Heart right ventricle (tissue), 16 donors: ENCODE measurements around the gene CALHM1. TPM values are rescaled to one million over a fixed set of nuclear protein-coding genes. Genes with fewer than 3 reads are reported as not detected.

Experiments used
- ATAC-seq, 8 donors: fragments of 200-7000 bp; cut with Tn5 transposase; one replicate each; pipeline ENCODE4 v1.9.1; 2020; ENCODE audit warnings: mild to moderate bottlenecking in 8 of 8, moderate library complexity in 8 of 8, moderate number of reproducible peaks in 1 of 8
- DNase-seq, 2 donors: peaks; one replicate each; pipeline ENCODE4 v3.0.0-alpha.2; 2020
- H3K27ac ChIP-seq, 10 donors: fragments of 200-600 bp; sonication (generic) in 2 of 10; one replicate each; pipeline versions ENCODE4 v1.5.0 to v1.8.0; 2020 to 2022; ENCODE audit warnings: mild to moderate bottlenecking in 3 of 10
- H3K27me3 ChIP-seq, 7 donors: fragments of 200-600 bp; one replicate each; pipeline ENCODE4 v1.8.0; 2021 to 2022; ENCODE audit warnings: mild to moderate bottlenecking in 2 of 7
- H3K36me3 ChIP-seq, 9 donors: fragments of 200-600 bp; sonication (generic) in 1 of 9; one replicate each; pipeline versions ENCODE4 v1.5.0 to v1.8.0; 2020 to 2022; ENCODE audit warnings: mild to moderate bottlenecking in 2 of 9
- H3K4me1 ChIP-seq, 9 donors: fragments of 200-600 bp; sonication (generic) in 1 of 9; one replicate each; pipeline versions ENCODE4 v1.5.0 to v1.8.0; 2020 to 2022; ENCODE audit warnings: mild to moderate bottlenecking in 4 of 9
- H3K4me3 ChIP-seq, 10 donors: fragments of 200-600 bp; sonication (generic) in 2 of 10; one replicate each; pipeline versions ENCODE4 v1.5.0 to v1.8.0; 2020 to 2022; ENCODE audit warnings: mild to moderate bottlenecking in 7 of 10, moderate library complexity in 2 of 10
- H3K9me3 ChIP-seq, 11 donors: fragments of 200-600 bp in 10 of 11; sonication (generic) in 2 of 11; one replicate each; pipeline versions ENCODE4 v1.5.0 to v1.8.0; 2013 to 2022; ENCODE audit warnings: mild to moderate bottlenecking in 2 of 11, control low read depth in 1 of 11, moderate library complexity in 1 of 11
- WGBS, 2 donors: extraction: QIAGEN DNeasy Blood & Tissue Kit; methylation state at CpG; one replicate each; pipeline ENCODE4 v1.1.7; 2013; ENCODE audit warnings: inconsistent platforms in 1 of 2; 5-methylcytosine and 5-hydroxymethylcytosine counted together
- intact Hi-C, 10 donors: fragments of 100-400 bp; cut with DNase I; formaldehyde crosslinking; loops; one replicate each; pipeline versions ENCODE4 v1.11.1 to v1.14.2; 2022
- polyA plus RNA-seq, 2 donors: library from polyadenylated mRNA; stranded (reverse); fragments of 200-250 nt; gene quantifications; one replicate each; pipeline ENCODE4 v1.2.3, GENCODE V29; 2013
- total RNA-seq, 10 donors: library from RNA; stranded (reverse); fragmentation: NEBNext Ultra II Directional in 3 of 10; extraction: Animal tissue kit (Norgen Biotek cat#: 25700) in 3 of 10; gene quantifications; one replicate each; pipeline versions ENCODE4 v1.2.1 to v1.2.4, GENCODE V29; 2021 to 2023
- TF ChIP-seq, protein P1 (sequence below), 9 donors: fragments of 200-600 bp; sonication (generic) in 2 of 9; IDR thresholded peaks; one replicate each; pipeline versions ENCODE4 v1.5.0 to v1.8.0; 2021 to 2022; ENCODE audit warnings: antibody characterized with exemption in 9 of 9, mild to moderate bottlenecking in 5 of 9, moderate library complexity in 1 of 9
- donor health status: Arrhythmogenic right ventricular cardiomyopathy.
- donor health status: ischemic (EF 13 %, LVEDD 7.1; RV severe dilation, severe dysfunction).
- donor health status: healthy with polysubstance abuse.
- donor health status: DM: no; HTN: yes; CAD: no.
- donor health status: DM: no; HTN: no; CAD: no.
- donor health status: ischemic (EF 25% LVEDD 6.9; RV normal size, moderate dysfunction).
- donor health status: ischemic (EF 25% LVEDD 5.7; RV mildly dilated, moderate dysfunction).
- donor health status: healthy.
- donor health status: DM: yes; HTN: yes; CAD: no.
- donor health status: Ischemic cardiomyopathy.
- donor health status: ischemic (EF 35%, LVEDD 5.7; RV mildly dilated, moderate dysfunction).
- donor health status: nonischemic (EF 11% LVEDD 7.7; RV severe dilation, severe dysfunction).
- donor health status: DM: yes; HTN: yes; CAD: no.
- donor health status: PGD.
- donor health status: ischemic (EF 29% LVEDD 5.4; RV normal size, mild dysfunction).
- donor health status: nonischemic (EF 23%, LVEDD 6.1; RV moderate dilation, normal function).

CALHM1 gene
- total and polyA plus RNA-seq, 12 donors: not detected

DNA sequence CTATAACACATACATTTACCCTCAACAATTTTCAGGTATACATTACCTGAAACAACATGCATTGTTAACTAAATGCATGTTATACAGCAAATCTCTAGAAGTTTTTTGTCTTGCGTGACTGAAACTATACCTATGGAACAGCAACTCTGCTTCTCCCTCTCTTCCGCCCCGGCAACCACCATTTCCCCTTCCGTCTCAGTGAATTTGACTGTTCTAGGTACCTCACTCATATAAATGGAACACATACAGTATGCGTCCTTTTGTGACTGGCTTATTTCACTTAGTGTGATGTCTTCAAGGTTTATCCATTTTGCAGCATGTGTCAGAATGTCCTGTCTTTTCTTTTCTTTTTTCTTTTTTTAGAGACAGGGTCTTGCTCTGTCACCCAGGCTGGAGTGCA, 29.1 kb downstream of the CALHM1 start:
- WGBS, 2 donors: 94 to 95% methylated on average over 5 of the region's 5 CpGs
- Histone ChIP-seq H3K9me3 (no peaks in the 10 kb centered on the region), H3K36me3 (peaks cover 0 to 100% (median 29%) of the 10 kb centered on the region in 9 donors), H3K27ac (no peak overlapping the region), H3K4me3 (no peak overlapping the region), H3K4me1 (peaks cover 0 to 14% (median 0%) of the 10 kb centered on the region in 9 donors), H3K27me3 (no peaks in the 10 kb centered on the region)
- ATAC-seq: no peak
- intact Hi-C loops: loop anchor here in 1 of 10 donors (10.0 kb wide), 1 partner anchor 135 kb away; no protein-coding TSS in a partner anchor
- no peak for DNase-seq
- TF ChIP-seq, protein P1, sequence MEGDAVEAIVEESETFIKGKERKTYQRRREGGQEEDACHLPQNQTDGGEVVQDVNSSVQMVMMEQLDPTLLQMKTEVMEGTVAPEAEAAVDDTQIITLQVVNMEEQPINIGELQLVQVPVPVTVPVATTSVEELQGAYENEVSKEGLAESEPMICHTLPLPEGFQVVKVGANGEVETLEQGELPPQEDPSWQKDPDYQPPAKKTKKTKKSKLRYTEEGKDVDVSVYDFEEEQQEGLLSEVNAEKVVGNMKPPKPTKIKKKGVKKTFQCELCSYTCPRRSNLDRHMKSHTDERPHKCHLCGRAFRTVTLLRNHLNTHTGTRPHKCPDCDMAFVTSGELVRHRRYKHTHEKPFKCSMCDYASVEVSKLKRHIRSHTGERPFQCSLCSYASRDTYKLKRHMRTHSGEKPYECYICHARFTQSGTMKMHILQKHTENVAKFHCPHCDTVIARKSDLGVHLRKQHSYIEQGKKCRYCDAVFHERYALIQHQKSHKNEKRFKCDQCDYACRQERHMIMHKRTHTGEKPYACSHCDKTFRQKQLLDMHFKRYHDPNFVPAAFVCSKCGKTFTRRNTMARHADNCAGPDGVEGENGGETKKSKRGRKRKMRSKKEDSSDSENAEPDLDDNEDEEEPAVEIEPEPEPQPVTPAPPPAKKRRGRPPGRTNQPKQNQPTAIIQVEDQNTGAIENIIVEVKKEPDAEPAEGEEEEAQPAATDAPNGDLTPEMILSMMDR (IDR thresholded peaks at IDR 0.05): no peak

- intact Hi-C loops: loop anchor here in 1 of 10 donors (10.0 kb wide), 1 partner anchor 136 kb away; no protein-coding TSS in a partner anchor
- DNase-seq (no peak), ATAC-seq (no peak)
- H3K9me3 ChIP-seq: no peaks in the 10 kb centered on the region
- H3K4me1 ChIP-seq: peaks cover 0 to 9% (median 0%) of the 10 kb centered on the region in 9 donors
- no peaks in the 10 kb centered on the region for H3K27me3 ChIP-seq
- no peak overlapping the region for H3K27ac ChIP-seq
- 69 to 81% methylated on average over 5 of the region's 5 CpGs for WGBS, 2 donors
- peaks cover 0 to 100% (median 30%) of the 10 kb centered on the region in 9 donors for H3K36me3 ChIP-seq
- TF ChIP-seq, protein P1 (IDR thresholded peaks at IDR 0.05): no peak
- no peak overlapping the region for H3K4me3 ChIP-seq
Observed at GRCh38 chr10:103428989-103429643, 29.6 kb downstream of the CALHM1 start.

GRCh38 chr10:103427866-103428265, 30.8 kb downstream of the CALHM1 start:
- Histone ChIP-seq H3K36me3 (peaks cover 0 to 100% (median 34%) of the 10 kb centered on the region in 9 donors), H3K27ac (no peak overlapping the region), H3K4me1 (no peaks in the 10 kb centered on the region), H3K9me3 (no peaks in the 10 kb centered on the region), H3K27me3 (no peaks in the 10 kb centered on the region), H3K4me3 (no peak overlapping the region)
- intact Hi-C loops: loop anchor here in 1 of 10 donors (10.0 kb wide), 1 partner anchor 137 kb away; no protein-coding TSS in a partner anchor
- WGBS, 2 donors: 97 to 98% methylated on average over 9 of the region's 9 CpGs
- ATAC-seq (no peak), DNase-seq (no peak)
- TF ChIP-seq, protein P1 (IDR thresholded peaks at IDR 0.05): no peak

- H3K36me3 ChIP-seq: peaks cover 0 to 100% (median 61%) of the 10 kb centered on the region in 9 donors
- intact Hi-C loops: loop anchor here in 1 of 10 donors (10.0 kb wide), 1 partner anchor 141 kb away; no protein-coding TSS in a partner anchor
- no peak for DNase-seq
- no peak overlapping the region for H3K4me3 ChIP-seq
- H3K27me3 ChIP-seq: no peaks in the 10 kb centered on the region
- no peaks in the 10 kb centered on the region for H3K4me1 ChIP-seq
- no peaks in the 10 kb centered on the region for H3K9me3 ChIP-seq
- H3K27ac ChIP-seq: no peak overlapping the region
- 82 to 87% methylated on average over 5 of the region's 5 CpGs for WGBS, 2 donors
- TF ChIP-seq, protein P1 (IDR thresholded peaks at IDR 0.05): no peak
- ATAC-seq: no peak
Observed at GRCh38 chr10:103423748-103424147, 35.0 kb downstream of the CALHM1 start.
